Progenitor cell of endocrine pancreas (in vitro differentiated cells): ENCODE data around the gene LGALS9. TPM values are rescaled to one million over a fixed set of nuclear protein-coding genes. Genes with fewer than 3 reads are reported as not detected.

Experiments
- DNase-seq: peaks from one replicate; pipeline ENCODE4 v3.0.0; 2021; ENCODE audit warnings: low spot score; ENCODE audit not compliant: unreplicated experiment
- H3K27ac Mint-ChIP-seq: 2 replicates; pipeline ENCODE4 v1.8.0; 2021; ENCODE audit warnings: mild to moderate bottlenecking, moderate library complexity, mixed read lengths
- H3K27me3 Mint-ChIP-seq: 2 replicates; pipeline ENCODE4 v1.8.0; 2021; ENCODE audit warnings: mixed read lengths
- H3K36me3 Mint-ChIP-seq: 2 replicates; pipeline ENCODE4 v1.8.0; 2022; ENCODE audit warnings: mixed read lengths; ENCODE audit not compliant: insufficient read depth
- H3K4me1 Mint-ChIP-seq: 2 replicates; pipeline ENCODE4 v1.8.0; 2021; ENCODE audit warnings: low read depth, mixed read lengths
- H3K4me3 Mint-ChIP-seq: 2 replicates; pipeline ENCODE4 v1.8.0; 2021; ENCODE audit warnings: low read depth, mild to moderate bottlenecking, moderate library complexity, mixed read lengths
- H3K9me3 Mint-ChIP-seq: 2 replicates; pipeline ENCODE4 v1.8.0; 2021; ENCODE audit warnings: low read depth, mixed read lengths
- CTCF ChIP-seq: fragments of 200-600 bp; sonication (generic); IDR thresholded peaks from one replicate; pipeline ENCODE4 v1.5.0; 2021; ENCODE audit warnings: antibody characterized with exemption, mild to moderate bottlenecking; ENCODE audit not compliant: unreplicated experiment
- total RNA-seq: library from RNA; stranded (reverse); gene quantifications from 2 replicates; pipeline ENCODE4 v1.2.1, GENCODE V29; 2021

The LGALS9 gene
- total RNA-seq, 1 donor from 2014 or later, result 2.1 TPM

GRCh38 chr17:27657620-27658019, 26.6 kb downstream of the LGALS9 start:
- peaks cover 24% of the 10 kb centered on the region for H3K27me3 Mint-ChIP-seq
- no peak overlapping the region for H3K27ac Mint-ChIP-seq
- DNase-seq, result no peak
- H3K4me1 Mint-ChIP-seq, result no peaks in the 10 kb centered on the region
- TF ChIP-seq CTCF, result no peak
- no peaks in the 10 kb centered on the region for H3K36me3 Mint-ChIP-seq
- H3K4me3 Mint-ChIP-seq, result no peak overlapping the region
- H3K9me3 Mint-ChIP-seq, result no peaks in the 10 kb centered on the region

- Mint-ChIP-seq H3K27me3 (peaks cover 20% of the 10 kb centered on the region), H3K27ac (no peak overlapping the region), H3K9me3 (no peaks in the 10 kb centered on the region), H3K4me1 (no peaks in the 10 kb centered on the region), H3K4me3 (no peak overlapping the region), H3K36me3 (no peaks in the 10 kb centered on the region)
- DNase-seq, result no peak
- no peak for TF ChIP-seq CTCF
Observed at GRCh38 chr17:27659683-27660082, 28.7 kb downstream of the LGALS9 start.

- Mint-ChIP-seq H3K27ac (no peak overlapping the region), H3K9me3 (no peaks in the 10 kb centered on the region), H3K36me3 (no peaks in the 10 kb centered on the region), H3K27me3 (peaks cover 19% of the 10 kb centered on the region), H3K4me1 (no peaks in the 10 kb centered on the region), H3K4me3 (no peak overlapping the region)
- DNase-seq, result no peak
- no peak for TF ChIP-seq CTCF
Observed at GRCh38 chr17:27660436-27660835, 29.4 kb downstream of the LGALS9 start.

- H3K27me3 Mint-ChIP-seq, result peaks cover 8% of the 10 kb centered on the region
- no peak for TF ChIP-seq CTCF
- H3K9me3 Mint-ChIP-seq, result no peaks in the 10 kb centered on the region
- no peak overlapping the region for H3K27ac Mint-ChIP-seq
- no peaks in the 10 kb centered on the region for H3K4me1 Mint-ChIP-seq
- no peak for DNase-seq
- H3K4me3 Mint-ChIP-seq, result no peak overlapping the region
- no peaks in the 10 kb centered on the region for H3K36me3 Mint-ChIP-seq
Observed at GRCh38 chr17:27663936-27664605, 33.1 kb downstream of the LGALS9 start.

GRCh38 chr17:27664606-27664965, 33.6 kb downstream of the LGALS9 start:
- H3K27me3 Mint-ChIP-seq, result peaks cover 6% of the 10 kb centered on the region
- TF ChIP-seq CTCF, result no peak
- DNase-seq, result no peak
- no peaks in the 10 kb centered on the region for H3K9me3 Mint-ChIP-seq
- no peak overlapping the region for H3K4me3 Mint-ChIP-seq
- H3K27ac Mint-ChIP-seq, result no peak overlapping the region
- no peaks in the 10 kb centered on the region for H3K4me1 Mint-ChIP-seq
- no peaks in the 10 kb centered on the region for H3K36me3 Mint-ChIP-seq
